ENCODE results near the gene ESYT3.

Gene ESYT3

GRCh38 chr3:138498991-138499390 lies 64.6 kb downstream of the ESYT3 start:
- Histone ChIP-seq H3K27ac (ENCODE audit: low read depth, low read length) (no peak overlapping the region), H3K9me2 (replicated peaks; ENCODE audit: insufficient read depth, low read length) (no peaks in the 10 kb centered on the region), H3K4me2 (ENCODE audit: low read depth, low read length, poor library complexity, severe bottlenecking) (no peak overlapping the region), H3K79me2 (ENCODE audit: insufficient read depth, low read length) (no peaks in the 10 kb centered on the region), H3K36me3 (ENCODE audit: low read length) (no peaks in the 10 kb centered on the region), H3K4me3 (ENCODE audit: insufficient read depth, low read length, poor library complexity, severe bottlenecking) (no peak overlapping the region), H3K27me3 (ENCODE audit: low read length) (no peaks in the 10 kb centered on the region), H3F3A (ENCODE audit: insufficient read depth) (no peaks in the 10 kb centered on the region), H2AFZ (ENCODE audit: low read depth, low read length, severe bottlenecking) (no peak overlapping the region), H3K9me3 (ENCODE audit: insufficient read depth, low read length) (no peaks in the 10 kb centered on the region), H3K9ac (ENCODE audit: low read length) (no peak overlapping the region), H4K20me1 (ENCODE audit: low read depth, low read length) (no peaks in the 10 kb centered on the region)
- TF ChIP-seq EZH2phosphoT487 (conservative IDR thresholded peaks at IDR 0.05; ENCODE audit: low read length) (no peak), CTCF (IDR thresholded peaks at IDR 0.05; ENCODE audit: insufficient read depth, low read length, poor library complexity, severe bottlenecking) (no peak)

- Histone ChIP-seq H3K4me2 (ENCODE audit: low read depth, low read length, poor library complexity, severe bottlenecking) (no peak overlapping the region), H3K36me3 (ENCODE audit: low read length) (no peaks in the 10 kb centered on the region), H3K4me3 (ENCODE audit: insufficient read depth, low read length, poor library complexity, severe bottlenecking) (no peak overlapping the region), H3K9me3 (ENCODE audit: insufficient read depth, low read length) (no peaks in the 10 kb centered on the region), H3K9me2 (replicated peaks; ENCODE audit: insufficient read depth, low read length) (no peaks in the 10 kb centered on the region), H3K9ac (ENCODE audit: low read length) (no peak overlapping the region), H3F3A (ENCODE audit: insufficient read depth) (no peaks in the 10 kb centered on the region), H2AFZ (ENCODE audit: low read depth, low read length, severe bottlenecking) (no peak overlapping the region), H3K27me3 (ENCODE audit: low read length) (no peaks in the 10 kb centered on the region), H4K20me1 (ENCODE audit: low read depth, low read length) (no peaks in the 10 kb centered on the region), H3K79me2 (ENCODE audit: insufficient read depth, low read length) (no peaks in the 10 kb centered on the region), H3K27ac (ENCODE audit: low read depth, low read length) (no peak overlapping the region)
- TF ChIP-seq CTCF (IDR thresholded peaks at IDR 0.05; ENCODE audit: insufficient read depth, low read length, poor library complexity, severe bottlenecking) (no peak), EZH2phosphoT487 (conservative IDR thresholded peaks at IDR 0.05; ENCODE audit: low read length) (no peak)
Observed at GRCh38 chr3:138507524-138507923, 73.1 kb downstream of the ESYT3 start.

GRCh38 chr3:138509586-138509985 lies 75.2 kb downstream of the ESYT3 start:
- Histone ChIP-seq H3K27ac (ENCODE audit: low read depth, low read length) (no peak overlapping the region), H4K20me1 (ENCODE audit: low read depth, low read length) (no peaks in the 10 kb centered on the region), H3K79me2 (ENCODE audit: insufficient read depth, low read length) (no peaks in the 10 kb centered on the region), H3K9ac (ENCODE audit: low read length) (no peak overlapping the region), H3F3A (ENCODE audit: insufficient read depth) (no peaks in the 10 kb centered on the region), H3K36me3 (ENCODE audit: low read length) (no peaks in the 10 kb centered on the region), H3K4me2 (ENCODE audit: low read depth, low read length, poor library complexity, severe bottlenecking) (no peak overlapping the region), H3K9me3 (ENCODE audit: insufficient read depth, low read length) (no peaks in the 10 kb centered on the region), H3K27me3 (ENCODE audit: low read length) (no peaks in the 10 kb centered on the region), H3K4me3 (ENCODE audit: insufficient read depth, low read length, poor library complexity, severe bottlenecking) (no peak overlapping the region), H3K9me2 (replicated peaks; ENCODE audit: insufficient read depth, low read length) (no peaks in the 10 kb centered on the region), H2AFZ (ENCODE audit: low read depth, low read length, severe bottlenecking) (no peak overlapping the region)
- TF ChIP-seq EZH2phosphoT487 (conservative IDR thresholded peaks at IDR 0.05; ENCODE audit: low read length) (no peak), CTCF (IDR thresholded peaks at IDR 0.05; ENCODE audit: insufficient read depth, low read length, poor library complexity, severe bottlenecking) (no peak)
